DND-41 (cell line): Measurements from ENCODE around the gene UFSP2.

ENCODE experiments used
- ATAC-seq: fragments of 200-7000 bp; cut with Tn5 transposase; 3 replicates; pipeline ENCODE4 v1.9.1; 2021; ENCODE audit warnings: low read depth; ENCODE audit not compliant: insufficient read depth
- DNase-seq: peaks from one replicate; pipeline ENCODE4 v3.0.0-alpha.2; 2020
- H2AFZ ChIP-seq: 2 replicates; pipeline ENCODE4 v1.6.0; 2012; ENCODE audit warnings: low read depth, low read length
- H3K27ac ChIP-seq: 2 replicates; pipeline ENCODE4 v1.5.1; 2012; ENCODE audit warnings: low read length, inconsistent platforms
- H3K27me3 ChIP-seq: fragments of 200-600 bp; sonication (generic); 2 replicates; pipeline ENCODE4 v1.6.0; 2012; ENCODE audit warnings: low read length, mild to moderate bottlenecking, inconsistent platforms; ENCODE audit not compliant: insufficient read depth, poor library complexity
- H3K36me3 ChIP-seq: 2 replicates; pipeline ENCODE4 v1.5.1; 2012; ENCODE audit warnings: low read length, inconsistent platforms; ENCODE audit not compliant: insufficient read depth
- H3K4me1 ChIP-seq: 2 replicates; pipeline ENCODE4 v1.5.1; 2012; ENCODE audit warnings: mild to moderate bottlenecking, low read length; ENCODE audit not compliant: insufficient read depth
- H3K4me2 ChIP-seq: 2 replicates; pipeline ENCODE4 v1.6.0; 2012; ENCODE audit warnings: mild to moderate bottlenecking, moderate library complexity, low read length, inconsistent platforms; ENCODE audit not compliant: insufficient read depth
- H3K4me3 ChIP-seq, 2 experiments: fragments of 200-600 bp in 1 of 2; shearing (Covaris generic) in 1 of 2; 2 replicates each; pipeline ENCODE4 v1.5.1; 2012 to 2016; ENCODE audit warnings: inconsistent platforms in 2 of 2, low read length in 2 of 2, mild to moderate bottlenecking in 2 of 2, low read depth in 1 of 2, moderate library complexity in 1 of 2
- H3K79me2 ChIP-seq: 2 replicates; pipeline ENCODE4 v1.6.0; 2012; ENCODE audit warnings: low read length, inconsistent platforms; ENCODE audit not compliant: insufficient read depth
- H3K9ac ChIP-seq: 2 replicates; pipeline ENCODE4 v1.6.0; 2012; ENCODE audit warnings: low read depth, mild to moderate bottlenecking, inconsistent platforms, low read length, moderate library complexity
- H3K9me3 ChIP-seq: 2 replicates; pipeline ENCODE4 v1.5.1; 2012; ENCODE audit warnings: low read length, moderate library complexity, mild to moderate bottlenecking, inconsistent platforms; ENCODE audit not compliant: insufficient read depth, severe bottlenecking
- H4K20me1 ChIP-seq: 2 replicates; pipeline ENCODE4 v1.6.0; 2012; ENCODE audit warnings: low read length; ENCODE audit not compliant: insufficient read depth
- EZH2 ChIP-seq: IDR thresholded peaks from 3 replicates; pipeline ENCODE4 v1.6.1; 2012; ENCODE audit warnings: borderline replicate concordance, low read depth, mild to moderate bottlenecking, moderate library complexity, low read length, inconsistent platforms; ENCODE audit not compliant: severe bottlenecking
- TF ChIP-seq, protein P1 (sequence below): IDR thresholded peaks from 2 replicates; pipeline ENCODE4 v1.5.1; 2012; ENCODE audit warnings: borderline replicate concordance, low read length, moderate library complexity, mild to moderate bottlenecking; ENCODE audit not compliant: poor library complexity, severe bottlenecking; ENCODE audit errors: extremely low read depth

The UFSP2 gene

DNA sequence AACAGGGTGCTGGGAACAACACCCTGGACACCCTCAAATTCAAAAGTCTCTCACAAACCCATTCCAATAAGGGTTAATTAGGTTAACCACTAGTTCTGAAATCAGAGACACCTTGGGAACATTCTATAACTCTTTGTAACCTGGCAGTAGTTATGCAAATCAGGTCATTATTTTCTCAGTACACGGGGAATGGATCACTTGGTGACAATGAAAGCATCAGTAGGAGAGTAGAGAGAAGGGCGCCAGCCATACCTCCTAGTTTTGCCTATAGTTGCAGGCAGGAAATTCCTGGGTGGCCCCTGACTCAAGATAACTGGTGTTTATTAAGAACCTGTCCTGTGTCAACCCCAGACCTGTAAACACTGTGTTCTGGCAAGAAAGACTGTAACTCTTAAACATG is 43.2 kb upstream of the UFSP2 start:
- ATAC-seq = no peak
- Histone ChIP-seq H3K27me3 (peaks cover 5% of the 10 kb centered on the region), H3K9ac (no peak overlapping the region), H2AFZ (no peak overlapping the region), H4K20me1 (no peaks in the 10 kb centered on the region), H3K4me1 (no peaks in the 10 kb centered on the region), H3K79me2 (no peaks in the 10 kb centered on the region), H3K9me3 (no peaks in the 10 kb centered on the region), H3K36me3 (no peaks in the 10 kb centered on the region), H3K4me2 (no peak overlapping the region), H3K27ac (no peak overlapping the region), H3K4me3 (no peak overlapping the region)
- no peak for DNase-seq
- TF ChIP-seq EZH2 = no peak
- TF ChIP-seq, protein P1, sequence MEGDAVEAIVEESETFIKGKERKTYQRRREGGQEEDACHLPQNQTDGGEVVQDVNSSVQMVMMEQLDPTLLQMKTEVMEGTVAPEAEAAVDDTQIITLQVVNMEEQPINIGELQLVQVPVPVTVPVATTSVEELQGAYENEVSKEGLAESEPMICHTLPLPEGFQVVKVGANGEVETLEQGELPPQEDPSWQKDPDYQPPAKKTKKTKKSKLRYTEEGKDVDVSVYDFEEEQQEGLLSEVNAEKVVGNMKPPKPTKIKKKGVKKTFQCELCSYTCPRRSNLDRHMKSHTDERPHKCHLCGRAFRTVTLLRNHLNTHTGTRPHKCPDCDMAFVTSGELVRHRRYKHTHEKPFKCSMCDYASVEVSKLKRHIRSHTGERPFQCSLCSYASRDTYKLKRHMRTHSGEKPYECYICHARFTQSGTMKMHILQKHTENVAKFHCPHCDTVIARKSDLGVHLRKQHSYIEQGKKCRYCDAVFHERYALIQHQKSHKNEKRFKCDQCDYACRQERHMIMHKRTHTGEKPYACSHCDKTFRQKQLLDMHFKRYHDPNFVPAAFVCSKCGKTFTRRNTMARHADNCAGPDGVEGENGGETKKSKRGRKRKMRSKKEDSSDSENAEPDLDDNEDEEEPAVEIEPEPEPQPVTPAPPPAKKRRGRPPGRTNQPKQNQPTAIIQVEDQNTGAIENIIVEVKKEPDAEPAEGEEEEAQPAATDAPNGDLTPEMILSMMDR = no peak

DNA sequence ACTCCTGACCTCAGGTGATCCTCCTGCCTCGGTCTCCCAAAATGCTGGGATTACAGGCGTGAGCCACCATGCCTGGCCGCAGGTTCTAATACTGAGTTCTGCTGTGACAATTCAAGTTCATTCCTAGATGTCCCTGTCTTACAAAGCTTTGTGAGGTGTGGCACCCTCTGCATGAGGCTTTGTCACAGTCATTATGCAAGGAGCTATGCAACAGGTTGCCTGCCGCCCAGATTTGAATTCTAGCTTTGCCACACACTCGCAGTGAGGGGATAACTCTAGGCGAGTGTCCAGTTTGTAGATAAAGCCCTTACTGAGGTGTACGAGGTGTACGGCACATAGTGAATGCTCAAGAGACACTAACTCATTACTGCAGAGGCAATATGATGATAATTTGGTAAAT is 42.2 kb upstream of the UFSP2 start:
- TF ChIP-seq, protein P1 = no peak
- TF ChIP-seq EZH2 = no peak
- Histone ChIP-seq H3K4me3 (no peak overlapping the region), H3K27me3 (peaks cover 6% of the 10 kb centered on the region), H3K27ac (no peak overlapping the region), H3K79me2 (no peaks in the 10 kb centered on the region), H3K36me3 (no peaks in the 10 kb centered on the region), H3K9me3 (no peaks in the 10 kb centered on the region), H4K20me1 (no peaks in the 10 kb centered on the region), H3K4me1 (no peaks in the 10 kb centered on the region), H2AFZ (no peak overlapping the region), H3K4me2 (no peak overlapping the region), H3K9ac (no peak overlapping the region)
- no peak for DNase-seq
- ATAC-seq = no peak

DNA sequence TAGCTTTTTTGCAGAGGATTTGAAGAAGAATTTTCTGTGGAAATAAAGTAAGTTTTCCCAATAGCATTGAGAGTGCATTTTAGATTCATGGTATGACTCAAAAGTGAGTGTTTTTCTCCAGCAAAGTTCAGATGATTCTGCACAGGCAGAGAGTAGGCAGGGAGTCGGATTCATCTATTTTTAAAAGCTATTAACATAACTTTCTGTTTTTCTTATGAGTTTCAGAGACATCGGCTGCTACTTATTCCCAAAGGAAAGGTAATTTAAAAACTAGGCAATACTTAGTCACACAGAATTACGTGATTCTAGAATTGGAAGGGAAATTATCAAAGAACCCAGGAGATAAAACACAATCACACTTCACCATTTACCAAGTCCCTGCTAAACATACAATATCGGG is 41.3 kb upstream of the UFSP2 start:
- H3K4me2 ChIP-seq = no peak overlapping the region
- no peak overlapping the region for H2AFZ ChIP-seq
- H3K27ac ChIP-seq = no peak overlapping the region

More for the DNA sequence above, 41.3 kb upstream of the UFSP2 start:
- DNase-seq (no peak), ATAC-seq (no peak)
- TF ChIP-seq, protein P1 = no peak
- TF ChIP-seq EZH2 = no peak
- H3K79me2 ChIP-seq = no peaks in the 10 kb centered on the region
- H3K4me1 ChIP-seq = no peaks in the 10 kb centered on the region
- H3K27me3 ChIP-seq = peaks cover 6% of the 10 kb centered on the region
- no peaks in the 10 kb centered on the region for H3K36me3 ChIP-seq
- no peak overlapping the region for H3K4me3 ChIP-seq
- no peaks in the 10 kb centered on the region for H3K9me3 ChIP-seq
- no peaks in the 10 kb centered on the region for H4K20me1 ChIP-seq
- H3K9ac ChIP-seq = no peak overlapping the region
